Esophagus (tissue), 2 donors: ENCODE measurements around the gene SNX2. TPM values are rescaled to one million over a fixed set of nuclear protein-coding genes. Genes with fewer than 3 reads are reported as not detected.

Experiments
- H3K27ac ChIP-seq, 2 donors: one replicate each; pipeline ENCODE4 v1.5.1; 2013; ENCODE audit warnings: low read depth in 2 of 2, mild to moderate bottlenecking in 2 of 2, inconsistent platforms in 1 of 2, low read length in 1 of 2, moderate library complexity in 1 of 2
- H3K27me3 ChIP-seq, 2 donors: one replicate each; pipeline ENCODE4 v1.6.1; 2013; ENCODE audit warnings: low read length in 2 of 2, control low read depth in 1 of 2, mild to moderate bottlenecking in 1 of 2; ENCODE audit not compliant: insufficient read depth in 2 of 2, control insufficient read depth in 1 of 2
- H3K36me3 ChIP-seq, 2 donors: one replicate each; pipeline ENCODE4 v1.6.1; 2013; ENCODE audit warnings: low read length in 1 of 2; ENCODE audit not compliant: control insufficient read depth in 2 of 2, insufficient read depth in 2 of 2
- H3K4me1 ChIP-seq, 2 donors: one replicate each; pipeline ENCODE4 v1.6.1; 2013; ENCODE audit warnings: low read length in 1 of 2; ENCODE audit not compliant: control insufficient read depth in 2 of 2, insufficient read depth in 2 of 2
- H3K4me3 ChIP-seq, 2 donors: one replicate each; pipeline ENCODE4 v1.5.1; 2013; ENCODE audit warnings: low read length in 2 of 2, mild to moderate bottlenecking in 2 of 2, low read depth in 1 of 2, moderate library complexity in 1 of 2
- H3K9me3 ChIP-seq, 2 donors: one replicate each; pipeline ENCODE4 v1.6.1; 2013; ENCODE audit warnings: mild to moderate bottlenecking in 2 of 2, low read depth in 1 of 2, low read length in 1 of 2, moderate library complexity in 1 of 2; ENCODE audit not compliant: control insufficient read depth in 2 of 2, insufficient read depth in 1 of 2
- WGBS, 2 donors: extraction: QIAGEN DNeasy Blood & Tissue Kit; methylation state at CpG; one replicate each; pipeline ENCODE4 v1.1.7; 2013; 5-methylcytosine and 5-hydroxymethylcytosine counted together
- polyA plus RNA-seq, 2 donors: library from polyadenylated mRNA; stranded (reverse); fragments of 200-250 nt; gene quantifications; one replicate each; pipeline ENCODE4 v1.2.3, GENCODE V29; 2013
- donor health status: healthy with polysubstance abuse.
- donor health status: Bipolar disorder and iron deficiency.

Gene SNX2
- polyA plus RNA-seq, 2 donors = 21.6 to 34.9 TPM

DNA sequence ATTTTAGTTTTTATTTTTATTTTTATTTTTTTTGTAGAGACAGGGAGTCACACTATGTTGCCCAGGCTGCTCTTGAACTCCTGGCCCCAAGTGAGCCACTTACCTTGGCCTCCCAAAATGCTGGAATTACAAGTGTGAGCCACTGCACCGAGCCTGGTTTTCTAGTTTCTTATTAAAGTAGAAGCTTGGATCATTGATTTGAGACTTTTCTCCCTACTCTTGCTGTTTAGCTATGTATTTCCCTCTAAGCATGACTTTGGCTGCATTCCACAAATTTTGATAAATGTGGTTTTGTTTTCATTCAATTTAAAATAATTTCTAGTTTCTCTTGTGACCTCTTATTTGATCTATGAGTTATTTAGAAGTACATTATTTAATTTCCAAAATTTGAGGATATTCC is 10.4 kb downstream of the SNX2 start:
- 94 to 96% methylated on average over 1 of the region's 1 CpG for WGBS, 2 donors
- Histone ChIP-seq H3K27ac (no peak overlapping the region), H3K36me3 (no peaks in the 10 kb centered on the region), H3K9me3 (no peaks in the 10 kb centered on the region), H3K4me1 (no peaks in the 10 kb centered on the region), H3K27me3 (no peaks in the 10 kb centered on the region), H3K4me3 (no peak overlapping the region)

GRCh38 chr5:122788371-122788770 is 13.5 kb downstream of the SNX2 start:
- 91 to 94% methylated on average over 1 of the region's 1 CpG for WGBS, 2 donors
- Histone ChIP-seq H3K4me1 (no peaks in the 10 kb centered on the region), H3K9me3 (no peaks in the 10 kb centered on the region), H3K4me3 (no peak overlapping the region), H3K27ac (no peak overlapping the region), H3K36me3 (no peaks in the 10 kb centered on the region), H3K27me3 (no peaks in the 10 kb centered on the region)

- no peak overlapping the region for H3K4me3 ChIP-seq
Observed at GRCh38 chr5:122788996-122789395, 14.1 kb downstream of the SNX2 start.

GRCh38 chr5:122789461-122790171 is 14.7 kb downstream of the SNX2 start:
- Histone ChIP-seq H3K4me1 (no peaks in the 10 kb centered on the region), H3K27me3 (no peaks in the 10 kb centered on the region), H3K9me3 (no peaks in the 10 kb centered on the region), H3K27ac (no peak overlapping the region), H3K36me3 (no peaks in the 10 kb centered on the region), H3K4me3 (no peak overlapping the region)
- WGBS, 2 donors = 81 to 92% methylated on average over 5 of the region's 5 CpGs

More at GRCh38 chr5:122788996-122789395, 14.1 kb downstream of the SNX2 start:
- H3K4me1 ChIP-seq = no peaks in the 10 kb centered on the region
- no peaks in the 10 kb centered on the region for H3K9me3 ChIP-seq
- H3K27me3 ChIP-seq = no peaks in the 10 kb centered on the region
- no peak overlapping the region for H3K27ac ChIP-seq
- no peaks in the 10 kb centered on the region for H3K36me3 ChIP-seq

DNA sequence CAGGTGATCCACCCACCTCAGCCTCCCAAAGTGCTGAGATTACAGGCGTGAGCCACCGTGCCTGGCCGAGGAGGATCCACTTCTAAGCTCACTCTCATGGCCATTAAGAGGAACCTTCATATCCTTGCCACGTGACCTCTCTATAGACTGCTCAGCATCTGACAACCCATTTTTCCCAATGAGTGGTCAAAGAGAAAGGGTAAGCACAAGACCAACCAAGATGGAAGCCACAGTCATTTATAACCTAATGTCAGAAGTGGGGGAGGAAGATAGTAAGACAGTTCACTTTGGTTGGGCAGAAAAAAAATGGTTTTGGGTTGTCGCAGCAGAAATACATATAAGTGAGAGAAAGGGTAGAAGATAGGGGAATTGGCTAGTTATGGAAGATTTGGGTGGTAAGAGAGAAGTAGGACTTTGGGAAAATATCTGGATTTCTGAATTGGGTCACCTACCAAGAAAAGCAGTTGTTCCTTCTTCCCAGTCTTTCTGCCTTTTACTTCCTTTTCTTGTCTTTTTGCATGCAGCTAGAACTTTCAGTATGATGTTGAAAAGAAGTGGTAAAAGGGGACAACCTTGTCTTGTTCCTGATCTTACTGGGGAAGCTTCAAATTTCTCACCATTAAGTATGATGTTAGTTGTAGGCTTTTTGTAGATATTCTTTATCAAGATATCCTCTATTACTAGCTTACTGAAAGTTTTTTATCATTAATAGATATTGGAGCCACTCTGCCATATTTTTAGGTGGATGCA is 15.6 kb downstream of the SNX2 start:
- Histone ChIP-seq H3K36me3 (no peaks in the 10 kb centered on the region), H3K4me1 (no peaks in the 10 kb centered on the region), H3K27ac (no peak overlapping the region), H3K27me3 (no peaks in the 10 kb centered on the region), H3K9me3 (no peaks in the 10 kb centered on the region), H3K4me3 (no peak overlapping the region)
- 94 to 97% methylated on average over 5 of the region's 5 CpGs for WGBS, 2 donors

- Histone ChIP-seq H3K36me3 (peaks cover 2 to 5% of the 10 kb centered on the region in 2 donors), H3K27me3 (no peaks in the 10 kb centered on the region), H3K4me3 (no peak overlapping the region), H3K9me3 (no peaks in the 10 kb centered on the region), H3K27ac (no peak overlapping the region), H3K4me1 (no peaks in the 10 kb centered on the region)
- 90 to 99% methylated on average over 2 of the region's 2 CpGs for WGBS, 2 donors
Observed at GRCh38 chr5:122805481-122805880, 30.6 kb downstream of the SNX2 start.

DNA sequence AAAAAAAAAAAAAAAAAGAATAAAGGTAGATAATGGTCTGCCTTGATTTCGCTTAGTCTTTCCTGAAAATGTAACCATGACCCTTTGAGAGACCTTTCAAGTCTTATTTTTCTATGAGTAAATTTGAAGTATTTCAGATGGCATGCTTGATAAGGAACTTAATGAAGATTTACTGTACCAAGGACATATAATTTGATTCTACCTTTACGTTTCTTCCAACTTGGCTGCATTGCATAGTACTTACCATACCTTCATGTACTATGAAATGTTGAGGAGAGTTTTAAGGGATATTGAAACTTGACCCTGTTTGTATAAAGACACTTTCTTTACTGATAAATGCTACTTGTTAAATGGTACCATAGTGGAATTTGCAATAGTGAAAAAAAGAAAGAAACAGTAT is 35.5 kb downstream of the SNX2 start:
- Histone ChIP-seq H3K27ac (no peak overlapping the region), H3K4me1 (no peaks in the 10 kb centered on the region), H3K4me3 (no peak overlapping the region), H3K36me3 (peaks cover 0 to 2% of the 10 kb centered on the region in 2 donors), H3K27me3 (no peaks in the 10 kb centered on the region), H3K9me3 (no peaks in the 10 kb centered on the region)
- 93 to 97% methylated on average over 2 of the region's 2 CpGs for WGBS, 2 donors

DNA sequence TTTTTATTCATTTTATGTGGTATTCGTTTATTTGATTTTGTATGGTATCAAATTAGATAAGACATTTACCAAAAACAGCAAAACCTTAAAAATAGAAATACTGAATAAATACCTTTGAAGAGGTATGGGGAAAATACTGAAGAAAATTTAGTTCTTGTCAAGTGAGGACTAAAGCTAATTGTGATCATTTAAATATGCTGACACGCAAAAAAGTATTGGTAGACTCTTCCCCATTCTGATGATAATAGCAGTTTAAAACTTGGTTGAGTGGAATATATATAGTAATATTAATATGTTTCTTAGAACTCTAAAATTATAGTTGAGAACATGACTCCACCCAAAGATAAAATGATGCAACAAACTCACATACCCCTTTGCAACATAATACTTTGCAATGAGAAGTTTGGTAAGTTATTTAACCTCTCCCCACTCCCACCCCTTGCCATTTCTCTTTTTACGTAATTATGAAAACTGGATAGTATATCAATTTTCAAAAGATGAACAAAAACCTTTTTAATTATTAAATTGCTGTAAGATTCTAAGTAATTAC is 40.4 kb downstream of the SNX2 start:
- Histone ChIP-seq H3K27ac (no peak overlapping the region), H3K27me3 (no peaks in the 10 kb centered on the region), H3K4me1 (no peaks in the 10 kb centered on the region), H3K36me3 (no peaks in the 10 kb centered on the region), H3K4me3 (no peak overlapping the region), H3K9me3 (no peaks in the 10 kb centered on the region)
- 97 to 98% methylated on average over 3 of the region's 3 CpGs for WGBS, 2 donors

DNA sequence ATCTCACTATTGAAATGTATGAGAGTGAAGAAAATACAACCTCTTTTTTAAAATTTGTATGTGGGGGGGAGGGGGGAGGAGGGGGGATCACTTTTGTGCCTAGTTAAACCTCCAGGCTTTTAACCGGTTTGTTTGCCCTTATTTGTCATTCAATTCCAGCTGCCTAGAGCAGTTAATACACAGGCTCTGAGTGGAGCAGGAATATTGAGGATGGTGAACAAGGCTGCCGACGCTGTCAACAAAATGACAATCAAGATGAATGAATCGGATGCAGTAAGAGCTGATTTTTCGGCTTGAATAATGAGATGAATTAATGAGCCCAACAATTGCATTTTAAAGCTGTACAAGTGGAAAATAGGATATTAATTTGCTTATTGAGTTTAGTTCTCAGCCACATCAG is 41.9 kb downstream of the SNX2 start:
- Histone ChIP-seq H3K9me3 (no peaks in the 10 kb centered on the region), H3K4me3 (no peak overlapping the region), H3K27me3 (no peaks in the 10 kb centered on the region), H3K36me3 (peaks cover 0 to 4% of the 10 kb centered on the region in 2 donors), H3K4me1 (no peaks in the 10 kb centered on the region), H3K27ac (no peak overlapping the region)
- WGBS, 2 donors = 81 to 83% methylated on average over 5 of the region's 5 CpGs
